ENCODE measurements around the gene PIK3C2G.
"Not testable (repeated sequence)": the region's sequence is repeated elsewhere in the genome, so short reads cannot be mapped to it uniquely, and the experiment has no call there.

PIK3C2G gene

DNA sequence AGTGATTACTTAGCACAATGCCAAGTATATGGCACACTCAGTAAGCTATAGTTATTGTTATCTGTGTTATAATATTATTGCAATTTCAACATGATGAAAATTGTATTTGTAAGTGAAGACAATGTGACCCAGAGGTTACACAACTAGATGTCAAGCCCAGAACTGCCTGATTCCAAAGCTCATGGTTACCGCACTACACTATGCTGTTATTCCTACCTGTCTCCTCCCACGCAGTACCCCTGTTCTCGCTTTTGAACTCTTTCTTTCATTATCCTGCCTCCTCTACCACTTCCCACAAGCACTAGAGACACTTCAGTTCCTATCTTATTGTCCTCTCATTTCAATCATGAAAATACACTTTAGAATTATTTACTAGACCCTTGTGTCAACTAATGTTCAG lies 383.2 kb downstream of the PIK3C2G start:
- no peak for DNase-seq (ENCODE audit: low spot score)

DNA sequence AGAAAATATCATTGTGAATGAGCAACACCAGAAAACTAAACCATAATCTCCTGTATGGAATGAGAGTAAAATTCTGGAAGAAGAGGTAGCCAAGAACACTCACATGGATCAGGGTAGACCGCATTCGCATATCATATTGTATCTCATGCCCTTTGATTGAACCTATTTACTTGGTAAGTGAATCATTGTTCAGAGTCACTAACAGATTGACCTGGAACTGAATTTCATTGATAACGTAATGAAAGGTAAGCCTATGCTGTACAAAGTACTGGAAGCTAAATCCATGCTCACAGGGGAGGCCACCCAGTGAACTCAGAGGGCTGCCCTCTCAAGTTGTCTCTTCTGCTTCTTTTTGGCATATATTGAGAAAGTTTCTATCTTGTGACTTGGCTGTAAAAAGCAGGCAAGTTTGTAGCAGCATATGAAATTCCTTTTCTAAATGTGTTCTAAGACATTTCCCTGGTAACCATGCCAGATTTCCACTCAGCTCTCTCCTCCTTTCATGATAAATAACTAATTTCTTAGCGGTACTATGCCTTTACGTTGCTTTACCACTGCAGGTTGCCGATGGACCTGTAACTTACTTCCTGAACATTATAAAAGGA lies 385.1 kb downstream of the PIK3C2G start:
- DNase-seq (ENCODE audit: low spot score): no peak

DNA sequence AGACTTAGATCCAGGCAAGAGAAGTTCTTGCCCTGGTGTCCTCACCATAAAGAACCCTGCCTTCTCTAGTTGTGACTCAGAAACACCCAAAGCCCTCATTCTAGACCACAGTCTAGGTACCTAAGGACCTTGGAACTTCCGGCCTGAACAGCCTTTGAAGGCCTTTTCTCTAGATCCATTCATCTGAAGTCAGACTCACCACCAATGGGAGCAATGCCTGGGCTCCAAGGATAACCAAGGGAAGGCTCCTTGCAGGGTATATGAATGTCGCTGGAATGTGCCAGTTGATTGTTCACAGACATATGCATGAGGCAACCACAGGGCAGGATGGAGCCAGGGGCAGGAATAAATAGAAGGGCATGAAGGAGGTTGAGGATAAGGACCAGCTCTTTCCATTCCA lies 390.2 kb downstream of the PIK3C2G start:
- no peak for DNase-seq (ENCODE audit: low spot score)

DNA sequence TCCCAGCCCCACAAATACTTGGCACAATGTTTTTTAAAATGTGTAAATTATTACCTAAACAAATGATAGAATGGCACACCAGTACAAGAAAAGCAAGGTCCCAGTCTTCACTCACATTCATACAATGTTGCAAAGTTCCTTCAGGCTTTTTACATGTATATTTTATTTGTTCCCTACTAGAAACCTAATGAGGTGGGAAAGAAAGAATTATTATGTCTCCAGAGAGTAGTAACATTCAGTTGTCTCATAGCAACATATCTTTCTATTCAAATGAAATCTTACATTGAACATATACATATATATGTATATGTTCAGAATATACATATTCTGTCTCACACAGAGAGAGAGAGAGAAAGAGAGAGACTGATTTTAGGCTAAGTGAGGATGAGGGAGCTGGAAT lies 391.3 kb downstream of the PIK3C2G start:
- no peak for DNase-seq (ENCODE audit: low spot score)

DNA sequence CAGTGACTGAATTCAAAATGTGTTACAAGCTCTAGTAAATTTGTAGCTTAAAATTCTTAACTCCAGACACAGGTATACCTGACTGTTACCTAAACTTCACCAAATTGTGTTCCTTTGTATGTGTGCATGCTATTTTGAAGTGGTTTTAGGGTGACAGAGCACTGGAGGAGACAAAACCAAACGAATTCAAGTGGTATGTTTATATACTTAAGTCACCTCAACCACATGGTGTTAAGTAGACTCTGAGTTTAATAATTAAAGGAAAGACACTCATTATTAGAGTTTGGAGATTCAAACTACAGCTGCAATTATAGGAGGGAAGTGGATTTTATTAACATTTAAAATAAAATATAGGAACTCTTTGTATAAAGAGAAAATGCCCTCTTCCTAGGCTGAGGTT lies 392.1 kb downstream of the PIK3C2G start:
- DNase-seq (ENCODE audit: low spot score): no peak

DNA sequence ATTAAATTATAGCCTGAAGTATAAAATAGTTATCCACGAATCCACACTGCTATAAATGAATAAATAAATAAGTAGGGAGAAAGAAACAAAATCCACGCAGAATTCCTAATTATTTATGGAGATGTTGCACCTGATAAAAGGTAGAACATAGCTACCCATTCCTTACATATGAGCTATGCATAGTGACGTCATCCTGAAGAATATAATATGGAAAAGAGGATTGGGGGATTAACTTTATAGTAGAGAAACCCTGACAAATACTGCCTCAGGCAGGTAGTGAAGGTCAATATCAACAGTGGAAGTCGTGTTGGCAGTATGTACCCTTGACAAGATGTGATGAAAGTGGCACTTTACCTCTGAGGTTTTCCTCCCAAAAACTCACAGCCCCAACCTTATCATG lies 394.0 kb downstream of the PIK3C2G start:
- DNase-seq (ENCODE audit: low spot score): no peak

DNA sequence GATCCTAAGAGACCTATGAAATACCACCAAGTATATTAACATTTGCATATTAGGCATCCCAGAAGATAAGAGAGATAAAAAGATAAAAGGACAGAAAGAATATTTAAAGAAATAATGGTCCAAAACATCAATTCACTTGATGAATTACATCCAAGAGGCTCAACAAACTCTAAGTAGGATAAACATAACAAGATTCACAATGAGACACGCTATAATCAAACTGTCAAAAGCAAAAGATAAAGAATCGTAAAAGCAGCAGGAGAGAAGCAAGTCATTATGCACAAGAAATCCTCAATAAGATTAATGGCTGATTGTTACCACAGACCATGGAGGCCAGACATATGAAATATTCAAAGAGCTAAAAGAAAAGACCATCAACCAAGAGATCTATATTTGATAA lies 396.9 kb downstream of the PIK3C2G start:
- DNase-seq (ENCODE audit: low spot score): no peak

DNA sequence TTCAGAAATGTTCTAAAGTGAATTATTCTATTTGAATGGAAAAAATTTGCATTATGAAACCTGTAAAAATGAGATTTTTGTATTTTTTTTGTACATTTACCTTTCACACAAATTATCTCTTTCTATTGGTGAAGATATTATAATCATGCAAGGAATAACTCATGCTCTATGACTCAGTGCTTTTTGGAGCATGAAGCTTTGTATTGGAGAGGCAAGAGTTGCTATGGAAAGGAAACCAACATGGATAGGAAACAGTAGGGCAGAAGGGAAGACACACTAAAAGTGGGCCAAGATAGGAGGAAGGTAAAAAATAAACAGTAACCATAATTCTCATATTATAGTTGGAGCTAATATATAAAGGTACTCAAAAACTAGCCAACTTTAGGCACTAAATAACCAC lies 397.5 kb downstream of the PIK3C2G start:
- no peak for DNase-seq (ENCODE audit: low spot score)

DNA sequence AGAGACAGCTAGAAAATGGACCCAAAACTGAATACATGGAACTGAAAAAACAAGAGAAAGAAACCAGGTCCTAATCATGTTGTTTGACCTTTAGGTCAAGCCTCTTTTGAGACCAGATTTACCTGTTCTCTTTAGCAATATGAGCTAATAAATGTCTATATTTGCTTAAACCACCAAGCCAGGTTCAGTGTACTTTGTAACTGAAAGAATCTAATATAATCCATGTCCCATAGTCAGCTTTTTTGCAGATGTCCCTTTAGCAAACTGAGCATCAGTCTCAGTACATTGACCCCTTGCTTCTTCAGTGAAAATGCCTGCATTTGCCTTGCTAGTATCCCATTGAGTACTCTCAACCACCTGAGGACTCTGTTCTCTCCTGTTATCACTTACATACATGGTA lies 414.8 kb downstream of the PIK3C2G start:
- DNase-seq (ENCODE audit: low spot score): no peak

DNA sequence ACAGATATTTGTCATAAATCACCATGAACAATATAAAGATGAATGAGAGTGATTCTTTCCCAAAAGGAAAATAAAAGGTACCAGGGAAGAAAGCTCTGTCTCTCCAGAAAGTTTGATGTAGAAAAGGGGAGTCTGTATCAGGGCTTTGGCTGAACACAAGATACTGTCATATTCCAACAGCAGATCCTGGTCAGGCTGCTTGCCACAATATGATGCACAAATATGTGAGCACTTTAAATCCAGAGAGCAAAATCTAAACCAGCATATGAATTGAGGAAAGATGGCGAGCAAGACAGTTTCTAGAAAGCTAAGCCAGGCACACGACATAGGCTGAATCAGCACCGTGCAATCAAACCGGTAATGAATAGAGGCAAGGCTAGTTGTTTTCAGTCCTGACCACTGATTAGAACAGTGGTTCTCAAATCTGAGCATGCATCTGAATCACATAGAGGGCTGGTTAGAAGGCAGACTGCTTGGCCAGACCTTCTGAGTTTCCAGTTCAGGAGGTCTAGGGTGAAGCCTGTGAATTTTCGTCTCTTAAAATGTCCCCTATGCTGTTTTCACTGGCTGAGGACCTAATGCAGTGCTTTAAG lies 415.8 kb downstream of the PIK3C2G start:
- no peak for DNase-seq (ENCODE audit: low spot score)

DNA sequence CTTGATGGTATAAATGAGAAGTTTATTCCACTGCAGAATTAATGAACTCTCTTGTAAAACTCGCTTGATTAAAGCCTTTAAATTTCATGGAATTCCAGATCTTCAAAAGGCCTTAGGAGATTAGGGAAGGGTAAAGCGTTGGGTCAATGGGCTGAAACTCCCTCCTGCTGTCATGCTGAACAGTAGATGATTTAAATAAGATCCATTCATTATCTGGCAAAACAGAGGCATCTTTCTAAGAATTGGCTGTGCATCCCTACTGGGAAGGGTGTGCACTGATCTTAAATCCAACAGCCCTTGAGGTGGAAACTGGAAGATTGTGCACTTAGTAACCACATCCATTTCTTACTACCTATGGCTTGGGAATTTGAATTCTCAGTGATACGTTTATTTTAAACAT lies 420.5 kb downstream of the PIK3C2G start:
- no peak for DNase-seq (ENCODE audit: low spot score)

DNA sequence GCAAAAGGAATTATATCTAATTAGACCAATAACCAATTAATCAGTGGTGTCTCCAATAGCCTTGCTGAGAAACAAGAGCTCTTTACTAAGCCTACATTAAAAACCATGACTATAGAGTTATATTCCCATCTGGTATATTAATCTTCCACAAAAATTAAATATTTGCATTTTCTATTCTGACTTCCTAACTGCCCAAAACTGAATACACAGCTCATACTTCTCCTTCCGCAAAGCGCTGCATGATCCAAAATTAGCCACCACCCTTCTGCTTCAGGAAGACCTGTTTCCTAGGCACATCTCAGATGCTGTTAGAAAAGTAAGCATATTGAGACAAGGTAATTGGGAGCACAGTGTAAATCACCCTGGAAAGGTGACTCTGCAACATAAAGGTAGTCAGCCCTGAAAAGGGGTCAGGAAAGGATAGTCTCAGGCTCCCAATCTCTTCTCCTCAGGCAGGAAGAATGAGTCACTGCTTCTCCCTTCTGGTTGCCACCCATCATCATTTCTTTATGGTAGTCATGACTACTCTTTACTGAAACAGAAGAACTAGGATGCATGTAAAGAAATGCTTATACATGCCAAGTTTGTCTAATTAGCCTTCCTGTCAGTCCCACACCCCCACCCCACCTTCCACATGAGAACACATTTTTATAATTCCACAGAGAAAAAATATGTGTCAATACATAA lies 422.2 kb downstream of the PIK3C2G start:
- DNase-seq (ENCODE audit: low spot score): no peak

DNA sequence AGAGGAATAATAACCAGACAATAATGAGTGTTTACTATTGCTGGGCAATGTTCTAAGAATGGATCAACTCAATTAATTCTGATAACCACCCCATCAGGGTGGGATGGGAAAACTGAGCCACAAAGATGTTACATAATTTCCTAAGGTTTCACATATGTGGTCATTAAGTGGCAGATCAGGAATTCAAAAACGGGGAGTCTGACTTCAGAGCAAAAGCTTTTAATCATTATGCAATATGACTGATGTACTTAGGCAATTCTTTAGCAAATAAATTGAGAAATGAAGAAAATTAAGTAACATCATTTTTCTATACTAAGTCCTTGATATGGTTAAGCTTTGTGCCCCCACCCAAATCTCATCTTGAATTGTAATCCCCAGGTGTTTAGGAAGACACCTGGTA lies 423.1 kb downstream of the PIK3C2G start:
- no peak for DNase-seq (ENCODE audit: low spot score)

DNA sequence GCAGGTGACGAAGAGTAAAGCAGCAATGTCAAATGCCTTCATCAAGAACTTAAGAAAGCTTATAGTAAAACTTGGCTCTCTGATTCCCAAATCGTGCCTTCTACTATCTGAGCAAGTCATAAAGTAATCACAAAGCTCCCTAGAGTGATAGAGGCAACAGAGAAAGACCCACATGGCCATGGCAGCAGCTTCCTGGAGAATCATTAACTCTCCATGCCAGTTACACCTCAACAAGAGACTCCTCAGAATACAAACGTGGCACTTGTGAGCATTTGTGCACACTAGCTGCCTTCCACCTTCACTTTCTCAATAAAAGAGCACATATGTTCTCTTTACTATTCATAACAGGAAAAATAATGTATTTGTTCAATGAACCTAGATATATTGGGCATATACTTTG lies 428.5 kb downstream of the PIK3C2G start:
- no peak for DNase-seq (ENCODE audit: low spot score)

DNA sequence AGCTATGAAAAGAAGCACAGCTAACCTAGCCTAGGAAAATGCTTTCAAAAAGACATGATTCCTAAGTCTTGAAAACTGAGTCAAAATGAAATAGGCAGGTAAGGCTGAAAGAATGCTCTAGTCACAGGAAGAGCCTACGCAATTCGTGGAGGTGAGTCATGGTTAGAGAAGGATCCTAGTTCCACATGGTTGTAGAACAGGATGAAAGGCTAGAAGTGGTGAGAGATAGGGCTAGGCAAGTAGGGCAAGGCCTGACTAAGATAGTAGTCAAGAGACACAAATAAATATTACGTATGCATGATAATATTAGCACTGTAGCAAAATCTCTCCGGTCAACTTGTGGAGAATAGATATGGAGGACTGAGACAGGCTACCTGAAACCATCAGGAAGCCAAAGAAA lies 429.3 kb downstream of the PIK3C2G start:
- no peak for DNase-seq (ENCODE audit: low spot score)

DNA sequence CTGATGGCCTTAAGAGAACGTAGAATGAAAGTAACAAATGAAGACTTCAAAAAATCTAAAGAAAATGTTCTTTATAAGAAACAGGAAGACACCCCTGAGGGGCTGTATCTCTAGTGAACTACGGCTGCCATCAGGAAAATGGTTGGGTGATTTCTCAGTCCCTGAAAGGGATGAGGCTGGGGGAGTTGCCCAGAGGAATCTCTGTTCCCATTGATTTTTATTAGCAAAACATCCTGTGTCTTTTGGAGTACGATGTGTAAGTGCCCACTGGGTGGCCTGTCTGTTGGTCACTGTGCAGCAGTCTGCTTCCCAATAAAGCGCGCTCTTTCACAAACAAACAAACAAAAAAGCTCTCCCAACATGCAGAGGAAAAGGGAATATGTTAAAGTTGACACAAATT lies 432.7 kb downstream of the PIK3C2G start:
- DNase-seq (ENCODE audit: low spot score): not testable (repeated sequence)

DNA sequence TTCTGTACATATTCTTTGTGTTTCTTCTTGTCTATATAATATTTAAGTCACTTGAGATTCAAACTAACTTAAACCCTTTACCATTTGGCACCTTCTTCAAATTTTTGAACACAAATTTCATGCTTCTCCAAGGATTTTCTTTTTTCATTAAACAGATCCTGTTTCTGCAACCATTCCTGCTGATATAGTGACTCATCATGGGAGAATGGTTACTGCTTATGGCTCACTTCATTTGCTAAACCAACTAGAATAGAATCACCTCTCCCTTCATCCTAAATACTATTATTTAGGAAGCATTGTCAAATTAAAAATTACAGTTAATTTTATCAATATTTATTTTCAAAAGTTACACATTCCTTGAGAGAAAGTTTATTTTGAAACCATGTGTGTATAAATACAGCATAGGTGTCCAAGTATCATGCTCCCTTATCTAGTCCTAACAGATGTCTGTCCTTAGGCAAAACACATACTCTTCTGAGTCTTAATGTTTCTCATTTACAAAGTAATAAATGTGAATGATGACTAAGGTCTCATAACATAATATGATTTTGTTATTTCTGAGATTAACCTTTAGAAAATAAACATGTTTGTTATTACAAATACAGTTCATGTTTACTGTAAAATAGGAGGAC lies 435.8 kb downstream of the PIK3C2G start:
- no peak for DNase-seq (ENCODE audit: low spot score)
